Bronchial epithelial cell (primary cell): ENCODE measurements around the gene PAF1. TPM values are rescaled to one million over a fixed set of nuclear protein-coding genes. Genes with fewer than 3 reads are reported as not detected.

ENCODE experiments used
- DNase-seq: peaks from one replicate; pipeline ENCODE4 v3.0.0-alpha.2; 2010; ENCODE audit warnings: low read depth
- FAIRE-seq: peaks from 2 replicates; lab custom pipeline; 2011; peaks lifted over from hg19 to GRCh38; lab: Jason Lieb, UNC
- H3K27me3 ChIP-seq: 2 replicates; pipeline ENCODE4 v1.5.1; 2011; ENCODE audit warnings: low read length; ENCODE audit not compliant: control insufficient read depth, insufficient read depth
- H3K36me3 ChIP-seq: 2 replicates; pipeline ENCODE4 v1.5.1; 2011; ENCODE audit warnings: low read length; ENCODE audit not compliant: control insufficient read depth, insufficient read depth
- H3K4me3 ChIP-seq: 2 replicates; pipeline ENCODE4 v1.5.1; 2011; ENCODE audit warnings: mild to moderate bottlenecking, low read depth, low read length, control low read depth
- total RNA-seq: library from RNA; depleted of rRNA; stranded (reverse); fragments of >200 nt; gene quantifications from 2 replicates; pipeline ENCODE4 v1.2.1, GENCODE V29; 2014
- TF ChIP-seq, protein P1 (sequence below): IDR thresholded peaks from 2 replicates; pipeline ENCODE4 v1.5.1; 2011; ENCODE audit warnings: mild to moderate bottlenecking, moderate library complexity, low read length, control low read depth, inconsistent platforms; ENCODE audit not compliant: insufficient read depth, severe bottlenecking

The PAF1 gene
- 31.6 and 59.9 TPM in 2 replicates for total RNA-seq

DNA sequence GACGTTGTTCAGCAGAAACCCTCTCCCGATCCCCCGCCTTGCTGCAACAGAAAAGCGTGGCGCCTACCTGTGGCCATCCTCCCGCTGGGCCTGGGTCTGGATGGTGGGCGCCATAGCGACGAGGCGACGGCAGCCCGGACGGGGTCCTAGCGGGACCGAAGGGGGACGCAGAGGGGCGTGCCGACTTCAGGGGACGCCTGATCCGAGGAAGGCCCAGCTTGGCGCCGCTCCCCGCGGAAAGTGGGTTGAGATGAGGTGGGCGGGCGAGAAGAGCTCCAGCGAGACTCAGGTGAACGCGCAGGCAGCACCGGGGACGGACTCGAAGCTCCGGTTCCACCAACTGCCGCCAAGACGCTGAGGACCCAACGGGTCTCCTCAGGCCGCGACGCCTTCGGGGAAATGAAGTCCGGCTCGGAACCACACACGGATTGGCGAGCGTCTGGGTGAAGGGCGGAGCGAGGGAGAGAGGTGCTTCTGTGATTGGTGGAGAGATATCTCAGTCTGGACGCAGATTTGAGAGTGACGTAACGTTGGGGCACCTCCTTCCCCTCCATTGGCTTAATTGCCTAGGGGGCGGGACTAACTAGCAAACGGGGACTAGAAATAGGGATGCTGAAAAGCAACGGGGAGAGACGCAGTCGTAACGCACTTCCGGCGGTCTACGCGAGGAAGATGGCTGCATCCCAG, at the start of gene PAF1, which contains the start of gene MED29:
Gene PAF1, minus strand, starts transcription at position 356 of the 687 bp plus-strand sequence. Its CDS starts 242 bp downstream, at position 114.
Gene MED29, plus strand, starts transcription at position 628 of the 687 bp plus-strand sequence. Its CDS starts 45 bp downstream, at position 673.
- TF ChIP-seq, protein P1, sequence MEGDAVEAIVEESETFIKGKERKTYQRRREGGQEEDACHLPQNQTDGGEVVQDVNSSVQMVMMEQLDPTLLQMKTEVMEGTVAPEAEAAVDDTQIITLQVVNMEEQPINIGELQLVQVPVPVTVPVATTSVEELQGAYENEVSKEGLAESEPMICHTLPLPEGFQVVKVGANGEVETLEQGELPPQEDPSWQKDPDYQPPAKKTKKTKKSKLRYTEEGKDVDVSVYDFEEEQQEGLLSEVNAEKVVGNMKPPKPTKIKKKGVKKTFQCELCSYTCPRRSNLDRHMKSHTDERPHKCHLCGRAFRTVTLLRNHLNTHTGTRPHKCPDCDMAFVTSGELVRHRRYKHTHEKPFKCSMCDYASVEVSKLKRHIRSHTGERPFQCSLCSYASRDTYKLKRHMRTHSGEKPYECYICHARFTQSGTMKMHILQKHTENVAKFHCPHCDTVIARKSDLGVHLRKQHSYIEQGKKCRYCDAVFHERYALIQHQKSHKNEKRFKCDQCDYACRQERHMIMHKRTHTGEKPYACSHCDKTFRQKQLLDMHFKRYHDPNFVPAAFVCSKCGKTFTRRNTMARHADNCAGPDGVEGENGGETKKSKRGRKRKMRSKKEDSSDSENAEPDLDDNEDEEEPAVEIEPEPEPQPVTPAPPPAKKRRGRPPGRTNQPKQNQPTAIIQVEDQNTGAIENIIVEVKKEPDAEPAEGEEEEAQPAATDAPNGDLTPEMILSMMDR, result peak; percentile 14
- DNase-seq, result peak; percentile 99
- FAIRE-seq, result peak; percentile 98
- Histone ChIP-seq H3K4me3 (peak within 1 kb of the TSS; percentile 81), H3K36me3 (peaks cover 29% of the 10 kb centered on the region), H3K27me3 (no peaks in the 10 kb centered on the region)

GRCh38 chr19:39438270-39438934, 47.5 kb upstream of the PAF1 start:
- FAIRE-seq, result no peak
- TF ChIP-seq, protein P1, result no peak
- peaks cover 13% of the 10 kb centered on the region for H3K36me3 ChIP-seq
- no peak overlapping the region for H3K4me3 ChIP-seq
- DNase-seq, result peak; percentile 72
- no peaks in the 10 kb centered on the region for H3K27me3 ChIP-seq

- FAIRE-seq (no peak), DNase-seq (no peak)
- Histone ChIP-seq H3K36me3 (peaks cover 19% of the 10 kb centered on the region), H3K4me3 (peak overlapping the region; percentile 96), H3K27me3 (no peaks in the 10 kb centered on the region)
- TF ChIP-seq, protein P1, result no peak
These were observed 45.4 kb upstream of the PAF1 start for GRCh38 chr19:39436350-39436716.

DNA sequence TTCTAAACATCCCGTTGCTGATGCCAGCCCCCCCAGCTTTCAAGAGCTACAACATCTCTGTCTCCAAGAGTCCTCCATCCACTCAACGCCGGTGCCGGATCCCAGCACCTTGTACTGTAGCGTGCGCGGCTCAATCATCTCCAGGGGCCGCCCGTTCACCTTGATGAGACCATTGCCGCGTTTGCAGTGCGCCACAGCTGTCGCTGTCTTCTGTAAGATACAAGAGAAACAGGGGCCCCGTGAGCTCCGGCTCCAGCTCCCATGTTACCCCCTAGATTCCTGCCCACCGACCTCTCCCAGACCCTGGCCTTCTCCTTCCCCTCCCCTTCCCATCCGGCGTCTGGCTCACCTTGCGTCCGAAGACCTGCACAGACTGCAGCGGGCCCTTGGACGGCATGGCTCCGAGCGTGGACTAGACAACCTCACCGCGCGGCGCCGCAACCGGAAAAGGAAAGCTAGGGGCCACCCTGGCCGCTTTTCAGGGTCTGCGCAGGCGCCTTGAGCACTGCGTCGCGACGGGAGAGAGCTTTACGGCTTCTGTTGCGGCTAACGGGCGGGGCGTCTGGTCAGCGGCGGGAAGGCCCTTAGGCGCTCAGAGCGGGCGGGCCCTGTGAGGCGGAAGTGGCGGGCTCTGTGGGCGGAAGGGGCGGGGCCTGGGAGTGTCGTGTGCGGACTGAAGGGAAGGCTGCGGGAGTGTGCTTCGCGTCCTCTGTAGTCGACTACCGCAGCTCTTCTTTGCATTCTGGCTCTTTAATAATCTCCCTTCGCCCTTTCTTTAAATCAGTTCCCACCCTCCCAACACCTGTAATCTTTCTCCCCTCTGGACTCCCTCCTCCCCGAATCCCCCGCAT, 44.8 kb upstream of the PAF1 start, which contains the start of gene RPS16:
Gene RPS16, minus strand, starts transcription at position 451 of the 851 bp plus-strand sequence. Its CDS starts 54 bp downstream, at position 397.
- Histone ChIP-seq H3K36me3 (peaks cover 19% of the 10 kb centered on the region), H3K4me3 (peak within 1 kb of the TSS; percentile 96), H3K27me3 (no peaks in the 10 kb centered on the region)
- TF ChIP-seq, protein P1, result no peak
- no peak for FAIRE-seq
- DNase-seq, result peak; percentile 84

DNA sequence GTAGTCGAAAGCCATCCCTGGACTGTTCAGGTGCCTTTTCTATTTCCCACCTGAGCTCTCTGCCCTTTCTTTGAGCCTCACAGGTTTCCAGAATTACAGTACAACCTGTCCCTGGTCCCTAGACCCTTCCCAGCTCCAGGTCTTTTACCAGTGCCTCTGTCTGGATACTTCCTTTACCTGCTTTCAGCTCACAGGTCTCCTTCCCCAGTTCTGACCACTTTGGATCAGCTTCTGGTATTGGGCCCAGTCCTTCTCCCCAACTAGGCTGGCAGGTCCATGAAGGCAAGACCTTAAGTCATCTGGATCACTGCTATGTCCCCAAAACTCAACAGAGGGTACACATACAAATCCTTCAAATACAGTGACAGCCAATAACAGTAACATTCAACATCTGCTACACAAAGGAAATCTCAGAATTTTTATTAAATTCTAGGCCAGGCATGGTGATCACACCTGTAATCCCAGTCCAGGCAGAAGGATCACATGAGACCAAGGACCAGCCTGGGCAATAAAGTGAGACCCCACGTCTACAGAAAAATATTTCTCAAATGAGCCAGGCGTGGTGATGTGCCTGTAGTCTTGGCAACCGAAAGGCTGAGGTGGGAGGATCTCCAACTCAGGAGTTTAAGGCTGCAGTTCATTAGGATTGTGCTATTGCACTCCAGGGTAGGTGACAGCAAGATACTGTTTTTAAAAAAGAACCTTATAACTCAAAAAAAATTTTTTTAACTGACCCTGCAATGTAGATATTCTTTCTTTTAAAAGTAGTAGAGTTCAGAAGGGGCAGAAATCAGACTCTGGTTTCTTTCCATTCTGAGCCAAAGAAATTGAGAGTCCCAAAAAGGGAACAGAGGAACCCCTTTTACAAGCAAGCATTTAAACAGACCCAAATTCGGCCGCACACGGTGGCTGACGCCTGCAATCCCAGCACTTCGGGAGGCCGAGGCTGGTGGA, 43.5 kb upstream of the PAF1 start:
- no peak for FAIRE-seq
- H3K36me3 ChIP-seq, result peaks cover 19% of the 10 kb centered on the region
- H3K27me3 ChIP-seq, result no peaks in the 10 kb centered on the region
- H3K4me3 ChIP-seq, result peak overlapping the region; percentile 96
- no peak for DNase-seq
- TF ChIP-seq, protein P1, result no peak
